ENCODE measurements around the gene CNTN1.

The CNTN1 gene

DNA sequence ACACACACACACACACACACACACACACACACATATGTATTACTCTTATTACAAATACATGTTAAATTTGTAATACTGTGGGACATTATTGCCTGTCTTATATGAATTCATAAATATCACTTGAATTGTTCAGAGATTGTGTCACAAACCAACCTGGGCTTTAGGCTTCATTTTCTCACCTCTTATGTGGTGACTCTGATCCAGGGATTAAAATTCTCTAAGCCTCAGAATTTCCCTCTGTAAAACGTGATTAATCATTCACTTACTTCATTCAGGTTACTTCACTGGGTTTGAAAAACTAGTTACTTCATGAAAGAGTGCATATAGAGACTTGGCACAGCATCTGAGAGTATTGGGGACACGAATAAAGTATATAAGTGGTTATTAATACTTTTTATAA, 255.6 kb downstream of the CNTN1 start (continued):
- no peak for TF ChIP-seq ZBTB6 (tag by site-specific recombination; IDR thresholded peaks at IDR 0.05)
- no peak for TF ChIP-seq EGR2 (tag by site-specific recombination; IDR thresholded peaks at IDR 0.05; ENCODE audit: low read depth)
- TF ChIP-seq ZBTB21 (tag by site-specific recombination; IDR thresholded peaks at IDR 0.05): no peak
- TF ChIP-seq ZNF473 (tag by site-specific recombination; IDR thresholded peaks at IDR 0.05): no peak
- no peak for TF ChIP-seq ZNF585B (tag by site-specific recombination; IDR thresholded peaks at IDR 0.05)
- TF ChIP-seq GLIS1 (tag by site-specific recombination; IDR thresholded peaks at IDR 0.05): no peak
- no peak for TF ChIP-seq ZBTB7A (tag by site-specific recombination; IDR thresholded peaks at IDR 0.05; ENCODE audit: low read depth)
- TF ChIP-seq KLF1 (tag by site-specific recombination; IDR thresholded peaks at IDR 0.05): no peak
- TF ChIP-seq ZIC2 (tag by site-specific recombination; IDR thresholded peaks at IDR 0.05): no peak

DNA sequence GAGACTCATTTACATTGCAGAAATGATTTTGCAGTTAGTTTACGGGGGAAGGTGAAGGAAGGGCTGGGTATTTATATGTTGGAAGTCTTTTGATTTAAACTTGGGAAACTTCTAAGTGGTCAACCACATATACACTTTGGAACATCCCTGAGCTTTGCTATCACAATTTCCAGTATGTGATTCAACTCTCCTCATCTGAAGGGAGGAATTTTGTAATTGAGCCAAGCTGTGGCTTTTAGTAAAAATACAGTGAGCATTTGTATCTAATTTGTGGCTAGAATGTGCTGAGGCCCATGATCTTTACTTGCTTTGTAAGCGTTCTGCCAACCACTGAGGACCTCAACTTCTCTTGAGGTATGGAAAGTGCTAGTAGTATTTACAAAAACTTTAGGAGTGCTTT, 260.8 kb downstream of the CNTN1 start:
- Histone ChIP-seq H3K4me1 (ENCODE audit: control insufficient read depth, insufficient read depth, low read length) (no peaks in the 10 kb centered on the region), H3K36me3 (ENCODE audit: control insufficient read depth in 2 of 2, insufficient read depth in 1 of 2, low read length in 2 of 2) (no peaks in the 10 kb centered on the region), H3K4me3 (ENCODE audit: low read depth, low read length) (no peak overlapping the region), H3K27ac (ENCODE audit: extremely low read depth, low read depth, low read length) (no peak overlapping the region), H3K9me3 (ENCODE audit: control insufficient read depth, insufficient read depth, low read depth, low read length) (no peaks in the 10 kb centered on the region)
- no peak for TF ChIP-seq TRIM28 (IDR thresholded peaks at IDR 0.05; ENCODE audit: borderline replicate concordance, low read length)
- ChIA-PET POLR2A (no interaction called here), CTCF (interaction anchor here (0.6 kb wide), 1 partner anchor 11 kb away, joined by 5 read pairs; no protein-coding TSS in a partner anchor)

DNA sequence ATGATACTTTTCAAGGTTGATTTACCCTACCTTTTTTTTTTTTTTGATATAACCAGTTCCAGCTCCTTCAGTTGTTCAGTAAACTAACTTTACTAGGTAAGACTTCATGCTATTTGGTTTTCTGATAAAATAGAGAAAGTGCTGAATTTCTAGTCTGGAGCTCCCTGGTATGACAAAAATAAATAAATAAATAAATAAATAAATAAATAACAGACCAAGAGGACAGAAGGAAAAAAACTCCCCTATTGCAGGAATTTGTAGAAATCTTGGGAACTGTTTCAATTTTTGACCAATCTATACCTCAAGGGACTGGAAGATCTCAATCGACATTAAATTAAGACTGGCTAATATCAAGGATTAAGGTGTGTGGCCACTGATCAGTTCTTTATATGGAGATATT, 265.2 kb downstream of the CNTN1 start:
- POLR2A ChIA-PET: no interaction called here

More for the DNA sequence above, 265.2 kb downstream of the CNTN1 start:
- Histone ChIP-seq H3K36me3 (ENCODE audit: control insufficient read depth in 2 of 2, insufficient read depth in 1 of 2, low read length in 2 of 2) (no peaks in the 10 kb centered on the region), H3K27ac (ENCODE audit: extremely low read depth, low read depth, low read length) (no peak overlapping the region), H3K9me3 (ENCODE audit: control insufficient read depth, insufficient read depth, low read depth, low read length) (no peaks in the 10 kb centered on the region), H3K4me1 (ENCODE audit: control insufficient read depth, insufficient read depth, low read length) (no peaks in the 10 kb centered on the region), H3K4me3 (ENCODE audit: low read depth, low read length) (no peak overlapping the region)
- CTCF ChIA-PET: interaction anchor here (0.6 kb wide), 1 partner anchor 755 kb away, joined by 3 read pairs; no protein-coding TSS in a partner anchor
- no peak for TF ChIP-seq ZBTB6 (tag by site-specific recombination; IDR thresholded peaks at IDR 0.05)
- no peak for TF ChIP-seq ZNF629 (tag by site-specific recombination; IDR thresholded peaks at IDR 0.05)
- TF ChIP-seq MZF1 (tag by site-specific recombination; IDR thresholded peaks at IDR 0.05; ENCODE audit: borderline replicate concordance): no peak
- TF ChIP-seq ZNF555 (tag by site-specific recombination; conservative IDR thresholded peaks at IDR 0.05): peak; percentile 25
- TF ChIP-seq ZNF391 (tag by site-specific recombination; IDR thresholded peaks at IDR 0.05; ENCODE audit: borderline replicate concordance, low read depth): no peak
- no peak for TF ChIP-seq ZNF211 (tag by site-specific recombination; IDR thresholded peaks at IDR 0.05; ENCODE audit: low read depth)
- TF ChIP-seq ZNF426 (tag by site-specific recombination; IDR thresholded peaks at IDR 0.05): peak; percentile 48
- TF ChIP-seq, protein P1, sequence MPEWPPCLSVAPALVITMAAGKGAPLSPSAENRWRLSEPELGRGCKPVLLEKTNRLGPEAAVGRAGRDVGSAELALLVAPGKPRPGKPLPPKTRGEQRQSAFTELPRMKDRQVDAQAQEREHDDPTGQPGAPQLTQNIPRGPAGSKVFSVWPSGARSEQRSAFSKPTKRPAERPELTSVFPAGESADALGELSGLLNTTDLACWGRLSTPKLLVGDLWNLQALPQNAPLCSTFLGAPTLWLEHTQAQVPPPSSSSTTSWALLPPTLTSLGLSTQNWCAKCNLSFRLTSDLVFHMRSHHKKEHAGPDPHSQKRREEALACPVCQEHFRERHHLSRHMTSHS (tag by site-specific recombination; IDR thresholded peaks at IDR 0.05): no peak
- no peak for TF ChIP-seq ZNF792 (tag by site-specific recombination; IDR thresholded peaks at IDR 0.05)
- no peak for TF ChIP-seq ZNF510 (tag by site-specific recombination; IDR thresholded peaks at IDR 0.05; ENCODE audit: insufficient replicate concordance)
- TF ChIP-seq ZNF571 (tag by site-specific recombination; IDR thresholded peaks at IDR 0.05): no peak
- TF ChIP-seq BCL11A (tag by site-specific recombination; IDR thresholded peaks at IDR 0.05; ENCODE audit: low read depth): no peak
- no peak for TF ChIP-seq ZSCAN16 (tag by site-specific recombination; IDR thresholded peaks at IDR 0.05)
- no peak for TF ChIP-seq ZNF560 (tag by site-specific recombination; IDR thresholded peaks at IDR 0.05; ENCODE audit: borderline replicate concordance)
- peak; percentile 63; the same call in 1 of the 2 replicates for TF ChIP-seq ZNF394 (tag by site-specific recombination; IDR thresholded peaks at IDR 0.05; ENCODE audit: borderline replicate concordance)
- TF ChIP-seq EGR2 (tag by site-specific recombination; IDR thresholded peaks at IDR 0.05; ENCODE audit: low read depth): no peak
- no peak for TF ChIP-seq ZNF747 (tag by site-specific recombination; IDR thresholded peaks at IDR 0.05)
- TF ChIP-seq ZNF266 (tag by site-specific recombination; IDR thresholded peaks at IDR 0.05; ENCODE audit: low read depth): no peak
- no peak for TF ChIP-seq ZNF658 (tag by site-specific recombination; IDR thresholded peaks at IDR 0.05)
- no peak for TF ChIP-seq ZNF354C (tag by site-specific recombination; IDR thresholded peaks at IDR 0.05; ENCODE audit: borderline replicate concordance, low read depth)
- no peak for TF ChIP-seq ZNF223 (tag by site-specific recombination; IDR thresholded peaks at IDR 0.05)
- no peak for TF ChIP-seq ZNF830 (tag by site-specific recombination; IDR thresholded peaks at IDR 0.05; ENCODE audit: low read depth)
- no peak for TF ChIP-seq ZFP37 (tag by site-specific recombination; IDR thresholded peaks at IDR 0.05)

Data from HEK293 (cell line).